GM18870 (cell line): ENCODE data around the gene SLC2A5.
"Not testable (repeated sequence)": the region's sequence is repeated elsewhere in the genome, so short reads cannot be mapped to it uniquely, and the experiment has no call there.

Source experiments
- ATAC-seq: cut with Tn5 transposase; IDR thresholded peaks from one replicate; pipeline ENCODE4 v1.9.1; 2021; ENCODE audit warnings: moderate library complexity; ENCODE audit not compliant: unreplicated experiment

Gene SLC2A5

GRCh38 chr1:9069326-9070100 lies at the start of gene SLC2A5:
TSS of gene SLC2A5 (minus strand) at chr1:9069635. CDS start at chr1:9069536, 99 bp downstream.
- peak; percentile 92 for ATAC-seq

GRCh38 chr1:9118186-9118585 lies 48.8 kb upstream of the SLC2A5 start:
- ATAC-seq = no peak

GRCh38 chr1:9115351-9116205 lies 46.1 kb upstream of the SLC2A5 start:
- no peak for ATAC-seq

- no peak for ATAC-seq
Measured at GRCh38 chr1:9112961-9113880, 43.8 kb upstream of the SLC2A5 start.

GRCh38 chr1:9111957-9112356 lies 42.5 kb upstream of the SLC2A5 start:
- no peak for ATAC-seq

GRCh38 chr1:9111357-9111691 lies 41.9 kb upstream of the SLC2A5 start:
- ATAC-seq = no peak

- no peak for ATAC-seq
Measured at GRCh38 chr1:9110669-9111356, 41.4 kb upstream of the SLC2A5 start.

GRCh38 chr1:9108056-9108665 lies 38.7 kb upstream of the SLC2A5 start:
- no peak for ATAC-seq

GRCh38 chr1:9107136-9107535 lies 37.7 kb upstream of the SLC2A5 start:
- ATAC-seq = no peak

- ATAC-seq = no peak
Measured at GRCh38 chr1:9106286-9106685, 36.9 kb upstream of the SLC2A5 start.

- ATAC-seq = no peak
Measured at GRCh38 chr1:9105336-9105867, 36.0 kb upstream of the SLC2A5 start.

GRCh38 chr1:9101510-9102146 lies 32.2 kb upstream of the SLC2A5 start:
- no peak for ATAC-seq

- ATAC-seq = no peak
Measured at GRCh38 chr1:9100471-9101043, 31.1 kb upstream of the SLC2A5 start.

- no peak for ATAC-seq
Measured at GRCh38 chr1:9099555-9099954, 30.1 kb upstream of the SLC2A5 start.

GRCh38 chr1:9097947-9098705 lies 28.7 kb upstream of the SLC2A5 start:
- no peak for ATAC-seq

GRCh38 chr1:9095818-9096217 lies 26.4 kb upstream of the SLC2A5 start:
- no peak for ATAC-seq

GRCh38 chr1:9093996-9094595 lies 24.7 kb upstream of the SLC2A5 start:
- not testable (repeated sequence) for ATAC-seq

- no peak for ATAC-seq
Measured at GRCh38 chr1:9093581-9093980, 24.1 kb upstream of the SLC2A5 start.
